Measurements from ENCODE around the gene CARMIL3. TPM values are rescaled to one million over a fixed set of nuclear protein-coding genes. Genes with fewer than 3 reads are reported as not detected.

The CARMIL3 gene, protein sequence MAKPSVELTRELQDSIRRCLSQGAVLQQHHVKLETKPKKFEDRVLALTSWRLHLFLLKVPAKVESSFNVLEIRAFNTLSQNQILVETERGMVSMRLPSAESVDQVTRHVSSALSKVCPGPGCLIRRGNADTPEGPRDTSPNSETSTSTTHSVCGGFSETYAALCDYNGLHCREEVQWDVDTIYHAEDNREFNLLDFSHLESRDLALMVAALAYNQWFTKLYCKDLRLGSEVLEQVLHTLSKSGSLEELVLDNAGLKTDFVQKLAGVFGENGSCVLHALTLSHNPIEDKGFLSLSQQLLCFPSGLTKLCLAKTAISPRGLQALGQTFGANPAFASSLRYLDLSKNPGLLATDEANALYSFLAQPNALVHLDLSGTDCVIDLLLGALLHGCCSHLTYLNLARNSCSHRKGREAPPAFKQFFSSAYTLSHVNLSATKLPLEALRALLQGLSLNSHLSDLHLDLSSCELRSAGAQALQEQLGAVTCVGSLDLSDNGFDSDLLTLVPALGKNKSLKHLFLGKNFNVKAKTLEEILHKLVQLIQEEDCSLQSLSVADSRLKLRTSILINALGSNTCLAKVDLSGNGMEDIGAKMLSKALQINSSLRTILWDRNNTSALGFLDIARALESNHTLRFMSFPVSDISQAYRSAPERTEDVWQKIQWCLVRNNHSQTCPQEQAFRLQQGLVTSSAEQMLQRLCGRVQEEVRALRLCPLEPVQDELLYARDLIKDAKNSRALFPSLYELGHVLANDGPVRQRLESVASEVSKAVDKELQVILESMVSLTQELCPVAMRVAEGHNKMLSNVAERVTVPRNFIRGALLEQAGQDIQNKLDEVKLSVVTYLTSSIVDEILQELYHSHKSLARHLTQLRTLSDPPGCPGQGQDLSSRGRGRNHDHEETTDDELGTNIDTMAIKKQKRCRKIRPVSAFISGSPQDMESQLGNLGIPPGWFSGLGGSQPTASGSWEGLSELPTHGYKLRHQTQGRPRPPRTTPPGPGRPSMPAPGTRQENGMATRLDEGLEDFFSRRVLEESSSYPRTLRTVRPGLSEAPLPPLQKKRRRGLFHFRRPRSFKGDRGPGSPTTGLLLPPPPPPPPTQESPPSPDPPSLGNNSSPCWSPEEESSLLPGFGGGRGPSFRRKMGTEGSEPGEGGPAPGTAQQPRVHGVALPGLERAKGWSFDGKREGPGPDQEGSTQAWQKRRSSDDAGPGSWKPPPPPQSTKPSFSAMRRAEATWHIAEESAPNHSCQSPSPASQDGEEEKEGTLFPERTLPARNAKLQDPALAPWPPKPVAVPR (N-terminal part only)
- total RNA-seq, result 0.34 and 0.50 TPM in 2 replicates

GRCh38 chr14:24051789-24052655, at the start of gene CARMIL3:
Gene CARMIL3, plus strand, starts transcription at chr14:24052009. Its CDS starts 145 bp downstream, at chr14:24052154.

GRCh38 chr14:24071144-24071697, 19.4 kb downstream of the CARMIL3 start, which contains the start of gene CPNE6:
Gene CPNE6, plus strand, starts transcription at chr14:24071562. Its CDS starts 1,375 bp downstream, at chr14:24072937.

DNA sequence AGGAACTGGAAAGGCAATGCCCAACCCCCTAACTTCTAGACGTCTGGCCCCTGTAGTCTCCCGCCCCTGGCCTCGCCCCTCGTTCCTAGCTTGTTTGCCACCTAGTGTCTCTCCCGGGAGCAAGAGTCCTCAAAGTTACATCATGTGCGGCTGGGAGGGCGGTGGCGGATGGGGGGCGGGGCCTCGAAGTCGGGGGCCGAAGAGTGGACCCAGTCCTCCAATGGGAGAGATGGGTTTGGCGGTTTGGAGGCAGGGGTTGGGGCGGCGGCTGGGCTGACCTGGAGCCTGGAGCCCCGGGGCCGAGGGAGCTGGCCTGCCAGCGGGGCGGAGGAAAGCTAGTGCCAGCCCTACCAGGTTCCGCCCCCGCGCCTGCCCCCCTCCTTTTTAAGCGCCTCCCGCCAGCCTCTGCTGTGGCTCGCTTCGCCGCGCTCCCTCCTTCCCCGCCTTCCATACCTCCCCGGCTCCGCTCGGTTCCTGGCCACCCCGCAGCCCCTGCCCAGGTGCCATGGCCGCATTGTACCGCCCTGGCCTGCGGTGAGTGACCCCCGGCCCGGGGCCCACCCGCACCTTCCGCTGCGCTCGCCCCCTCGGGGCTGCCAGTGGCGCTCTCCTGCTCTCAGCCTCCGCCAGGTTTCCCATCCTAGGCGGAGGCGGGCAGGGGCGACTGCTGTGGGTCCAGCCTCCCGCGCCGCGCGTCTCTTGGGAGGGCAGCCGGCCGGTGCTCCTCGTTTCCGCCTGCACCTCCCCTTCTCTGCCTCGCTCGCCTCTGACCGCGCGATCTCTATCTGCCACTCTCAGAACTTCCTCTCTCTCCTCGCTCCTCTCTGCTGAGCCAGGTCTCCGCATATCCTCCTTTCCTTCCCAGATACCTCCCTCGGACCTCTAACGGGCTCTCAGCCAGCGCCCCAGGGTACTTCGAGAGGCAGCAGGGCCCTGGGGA, 42.4 kb downstream of the CARMIL3 start, which contains the start of gene PCK2:
Gene PCK2 (plus strand): TSS at position 411 of the 940 bp plus-strand sequence. CDS start 95 bp downstream, at position 506.

DNA sequence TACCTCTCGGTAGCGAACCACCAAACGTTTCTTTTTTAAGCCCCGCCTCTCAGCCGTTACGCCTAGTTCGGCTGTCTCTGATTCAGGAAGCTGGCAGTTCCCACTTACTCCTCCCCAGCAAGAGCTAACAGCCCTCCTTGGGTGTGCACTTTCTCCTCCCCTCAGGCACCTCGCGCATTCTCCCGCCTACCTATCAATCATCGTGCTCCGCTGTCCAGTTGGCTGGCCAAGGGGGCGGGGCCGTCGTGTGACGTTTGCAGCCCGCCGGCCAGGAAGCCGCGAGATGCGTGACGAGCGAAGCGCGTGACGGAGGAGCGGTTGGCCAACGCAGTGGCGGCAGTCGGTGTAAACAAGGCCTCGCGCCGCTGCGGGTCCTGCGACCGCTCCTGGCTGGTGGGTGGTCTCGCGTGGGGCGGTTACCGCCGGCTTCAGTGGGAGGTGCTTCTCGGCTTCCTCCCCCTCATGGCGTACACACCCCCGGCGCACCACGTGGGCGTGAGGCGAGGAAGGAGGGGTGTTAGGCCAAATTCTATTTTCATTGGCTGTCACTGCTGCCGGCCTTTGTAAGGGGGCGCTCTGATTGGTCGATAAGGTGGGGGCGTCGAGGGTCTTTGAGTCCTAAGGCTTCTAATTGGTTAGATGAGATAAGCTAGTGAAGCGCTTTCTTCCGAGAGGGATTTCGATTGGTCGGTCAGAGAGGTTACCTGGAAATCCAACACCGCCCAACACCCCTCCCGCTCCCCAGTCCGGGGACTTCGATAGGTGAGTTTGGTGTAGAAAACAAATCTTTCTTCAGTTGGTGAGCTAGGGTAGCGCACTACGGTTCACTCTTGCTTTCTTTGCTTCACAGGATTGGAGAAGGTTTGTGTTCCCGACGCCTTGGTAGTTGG, 63.0 kb downstream of the CARMIL3 start, which contains the start of the genes DCAF11 and NRL:
Gene DCAF11 (plus strand): TSS at position 246 of the 890 bp plus-strand sequence. CDS start 818 bp downstream, outside the sequence.
Gene NRL (minus strand): TSS at position 418 of the 890 bp plus-strand sequence. CDS start 32,101 bp downstream, outside the sequence.

Other genes with a start within 250 kb of the CARMIL3 start
- gene DHRS4, start 98.2 kb upstream of the CARMIL3 start, total RNA-seq, result 35.2 and 37.6 TPM in 2 replicates
- 13.7 and 16.7 TPM in 2 replicates for gene DHRS4L2, start 63.1 kb upstream of the CARMIL3 start, total RNA-seq
- gene CPNE6, start 19.6 kb downstream of the CARMIL3 start, total RNA-seq, result not detected in 2 replicates
- 137 and 156 TPM in 2 replicates for gene PCK2, start 42.3 kb downstream of the CARMIL3 start, total RNA-seq
- gene DCAF11, start 62.8 kb downstream of the CARMIL3 start, total RNA-seq, result 71.3 and 93.3 TPM in 2 replicates
- 1.1 and 1.7 TPM in 2 replicates for gene NRL, start 62.9 kb downstream of the CARMIL3 start, total RNA-seq
- 0.28 and 0.34 TPM in 2 replicates for gene FITM1, start 78.7 kb downstream of the CARMIL3 start, total RNA-seq
- 87.5 and 111 TPM in 2 replicates for gene PSME1, start 84.2 kb downstream of the CARMIL3 start, total RNA-seq
- gene EMC9, start 89.6 kb downstream of the CARMIL3 start, total RNA-seq, result 9.5 and 15.7 TPM in 2 replicates
- gene PSME2, start 94.6 kb downstream of the CARMIL3 start, total RNA-seq, result 39.0 and 51.0 TPM in 2 replicates
- 33.7 and 37.6 TPM in 2 replicates for gene RNF31, start 95.5 kb downstream of the CARMIL3 start, total RNA-seq
- 36.1 and 47.5 TPM in 2 replicates for gene IRF9, start 109.3 kb downstream of the CARMIL3 start, total RNA-seq
- gene REC8, start 120.1 kb downstream of the CARMIL3 start, total RNA-seq, result 1.4 and 1.9 TPM in 2 replicates
- 51.8 and 54.3 TPM in 2 replicates for gene IPO4, start 136.8 kb downstream of the CARMIL3 start, total RNA-seq
- gene TM9SF1, start 143.4 kb downstream of the CARMIL3 start, total RNA-seq, result 54.3 and 65.7 TPM in 2 replicates
- 0.07 TPM in 1 of 2 replicates, not detected in the other for gene TSSK4, start 153.7 kb downstream of the CARMIL3 start, total RNA-seq
- gene CHMP4A, start 161.5 kb downstream of the CARMIL3 start, total RNA-seq, result 48.9 and 52.4 TPM in 2 replicates
- gene MDP1, start 164.1 kb downstream of the CARMIL3 start, total RNA-seq, result 4.6 and 12.3 TPM in 2 replicates
- 127 and 135 TPM in 2 replicates for gene NEDD8, start 180.4 kb downstream of the CARMIL3 start, total RNA-seq
- gene GMPR2, start 180.9 kb downstream of the CARMIL3 start, total RNA-seq, result 72.0 and 80.0 TPM in 2 replicates
- 57.8 and 143 TPM in 2 replicates for gene TINF2, start 190.6 kb downstream of the CARMIL3 start, total RNA-seq
- gene TGM1, start 211.2 kb downstream of the CARMIL3 start, total RNA-seq, result 87.8 and 123 TPM in 2 replicates
- gene RABGGTA, start 219.6 kb downstream of the CARMIL3 start, total RNA-seq, result 46.8 and 54.6 TPM in 2 replicates
- 19.8 and 27.9 TPM in 2 replicates for gene DHRS1, start 247.8 kb downstream of the CARMIL3 start, total RNA-seq
- 34.2 and 36.0 TPM in 2 replicates for gene NOP9, start 247.8 kb downstream of the CARMIL3 start, total RNA-seq